Activated T-cell treated with anti-CD3 and anti-CD28 coated beads for 48 hours (primary cell): ENCODE results near the gene JAM2.

Experiments
- DNase-seq: peaks from one replicate; pipeline ENCODE4 v3.0.0-alpha.2; 2020; ENCODE audit warnings: low read depth

The JAM2 gene

GRCh38 chr21:25717491-25718147 lies 78.6 kb downstream of the JAM2 start:
- DNase-seq = no peak

- DNase-seq = no peak
These were observed 82.9 kb downstream of the JAM2 start for GRCh38 chr21:25721987-25722386.

- no peak for DNase-seq
These were observed 83.6 kb downstream of the JAM2 start for GRCh38 chr21:25722631-25723030.

- DNase-seq = no peak
These were observed 93.2 kb downstream of the JAM2 start for GRCh38 chr21:25732091-25732760.

GRCh38 chr21:25733859-25734653 lies 95.0 kb downstream of the JAM2 start:
- peak; percentile 30 for DNase-seq

GRCh38 chr21:25734654-25734903 lies 95.5 kb downstream of the JAM2 start:
- no peak for DNase-seq

GRCh38 chr21:25734904-25735645 lies 96.0 kb downstream of the JAM2 start, which contains the start of the genes ATP5PF and GABPA:
Gene ATP5PF, minus strand, starts transcription at chr21:25734904. Its CDS starts 5,110 bp downstream, at chr21:25729794.
Gene GABPA, plus strand, starts transcription at chr21:25734972. Its CDS starts 6,627 bp downstream, at chr21:25741599.
- DNase-seq = peak; percentile 97

GRCh38 chr21:25735646-25736597 lies 96.9 kb downstream of the JAM2 start:
- DNase-seq = peak; percentile 71

- no peak for DNase-seq
These were observed 98.4 kb downstream of the JAM2 start for GRCh38 chr21:25737421-25737820.

GRCh38 chr21:25742900-25743299 lies 103.8 kb downstream of the JAM2 start:
- no peak for DNase-seq

- DNase-seq = no peak
These were observed 105.8 kb downstream of the JAM2 start for GRCh38 chr21:25744854-25745253.

- DNase-seq = no peak
These were observed 111.0 kb downstream of the JAM2 start for GRCh38 chr21:25750085-25750484.

- no peak for DNase-seq
These were observed 113.4 kb downstream of the JAM2 start for GRCh38 chr21:25752416-25752815.

- DNase-seq = no peak
These were observed 117.3 kb downstream of the JAM2 start for GRCh38 chr21:25756190-25756932.

GRCh38 chr21:25757531-25757930 lies 118.5 kb downstream of the JAM2 start:
- DNase-seq = no peak

- DNase-seq = no peak
These were observed 120.5 kb downstream of the JAM2 start for GRCh38 chr21:25759573-25759972.

GRCh38 chr21:25760061-25760460 lies 121.0 kb downstream of the JAM2 start:
- DNase-seq = no peak

GRCh38 chr21:25760677-25761076 lies 121.6 kb downstream of the JAM2 start:
- DNase-seq = no peak

GRCh38 chr21:25764065-25764464 lies 125.0 kb downstream of the JAM2 start:
- DNase-seq = no peak
